A673 (cell line): ENCODE results near the gene LHCGR. TPM values are rescaled to one million over a fixed set of nuclear protein-coding genes. Genes with fewer than 3 reads are reported as not detected.

ENCODE experiments used
- BruUV-seq: library from RNA; stranded (reverse); fragments of 400-500 nt; replicated peaks from 2 replicates; lab custom pipeline; 2021; lab: Mats Ljungman, UMichigan
- CTCF ChIA-PET: fragments of 300-600 bp; sonication (Branson Sonifier 250); formaldehyde crosslinking; loops from one replicate; lab custom pipeline; 2022; ENCODE audit warnings: antibody characterized with exemption; lab: Charles Lee
- POLR2A ChIA-PET: fragments of 300-600 bp; sonication (Branson Sonifier 250); formaldehyde crosslinking; loops from one replicate; lab custom pipeline; 2022; ENCODE audit warnings: antibody characterized with exemption; ENCODE audit not compliant: low non-redundant PET; lab: Charles Lee
- DNase-seq: peaks from one replicate; pipeline ENCODE4 v3.0.0-alpha.2; 2015; ENCODE audit warnings: low spot score
- H3K27ac ChIP-seq: fragments of 200-600 bp; sonication (generic); 2 replicates; pipeline ENCODE4 v1.5.1; 2016; ENCODE audit warnings: mixed run types, low read depth, mild to moderate bottlenecking, mixed read lengths, antibody characterized with exemption, low read length; ENCODE audit not compliant: poor library complexity, severe bottlenecking
- H3K27me3 ChIP-seq: fragments of 200-600 bp; sonication (generic); replicated peaks from 2 replicates; pipeline ENCODE4 v1.6.1; 2017; ENCODE audit warnings: mixed run types, low read depth, mild to moderate bottlenecking, mixed read lengths, antibody characterized with exemption, low read length; ENCODE audit not compliant: insufficient read depth, poor library complexity
- H3K36me3 ChIP-seq: fragments of 200-600 bp; sonication (generic); 2 replicates; pipeline ENCODE4 v1.6.1; 2016; ENCODE audit warnings: mixed run types, mild to moderate bottlenecking, mixed read lengths, antibody characterized with exemption, low read length; ENCODE audit not compliant: insufficient read depth, poor library complexity, severe bottlenecking
- H3K4me1 ChIP-seq: fragments of 200-600 bp; sonication (generic); 2 replicates; pipeline ENCODE4 v1.6.1; 2017; ENCODE audit warnings: mixed run types, mild to moderate bottlenecking, mixed read lengths, antibody characterized with exemption, low read length; ENCODE audit not compliant: insufficient read depth, poor library complexity, severe bottlenecking
- H3K4me3 ChIP-seq: fragments of 200-600 bp; sonication (generic); 2 replicates; pipeline ENCODE4 v1.5.1; 2016; ENCODE audit warnings: low read depth, mixed run types, mild to moderate bottlenecking, mixed read lengths, low read length; ENCODE audit not compliant: poor library complexity, severe bottlenecking
- H3K9me3 ChIP-seq: fragments of 200-600 bp; sonication (generic); 2 replicates; pipeline ENCODE4 v1.6.1; 2016; ENCODE audit warnings: mixed run types, low read depth, mild to moderate bottlenecking, mixed read lengths, antibody characterized with exemption, low read length; ENCODE audit not compliant: poor library complexity, severe bottlenecking
- CTCF ChIP-seq: fragments of 300-800, 200-600 bp; sonication (generic); conservative IDR thresholded peaks from 2 replicates; pipeline ENCODE4 v1.5.1; 2017; ENCODE audit warnings: low read depth, mild to moderate bottlenecking, antibody characterized with exemption, low read length, moderate library complexity, mixed read lengths
- EZH2 ChIP-seq: fragments of 200-600 bp; sonication (generic); IDR thresholded peaks from 2 replicates; pipeline ENCODE4 v1.6.1; 2017; ENCODE audit warnings: borderline replicate concordance, low read depth, mild to moderate bottlenecking, mixed read lengths, antibody characterized with exemption, low read length; ENCODE audit not compliant: poor library complexity, severe bottlenecking
- intact Hi-C: fragments of 100-400 bp; cut with micrococcal nuclease; formaldehyde crosslinking; loops from one replicate; pipeline ENCODE4 v1.10.0; 2022; ENCODE audit not compliant: unreplicated experiment
- total RNA-seq: library from RNA; stranded (reverse); gene quantifications from 2 replicates; pipeline ENCODE4 v1.2.3, GENCODE V29; 2021

Gene LHCGR
- total RNA-seq, 1 experiment from 2014 or later = not detected

GRCh38 chr2:48693066-48693465, 62.5 kb downstream of the LHCGR start:
- intact Hi-C loops = no loop called here
- H3K36me3 ChIP-seq = no peaks in the 10 kb centered on the region
- ChIA-PET POLR2A (no interaction called here), CTCF (no interaction called here)
- DNase-seq = no peak
- no peaks in the 10 kb centered on the region for H3K4me1 ChIP-seq
- TF ChIP-seq CTCF (no peak), EZH2 (no peak)
- H3K27ac ChIP-seq = no peak overlapping the region
- no peak overlapping the region for H3K4me3 ChIP-seq
- no peaks in the 10 kb centered on the region for H3K9me3 ChIP-seq
- no TSS peak for BruUV-seq
- H3K27me3 ChIP-seq = no peaks in the 10 kb centered on the region

- TF ChIP-seq EZH2 (no peak), CTCF (no peak)
- intact Hi-C loops = no loop called here
- no peak overlapping the region for H3K27ac ChIP-seq
- BruUV-seq = no TSS peak
- H3K4me3 ChIP-seq = no peak overlapping the region
- H3K4me1 ChIP-seq = no peaks in the 10 kb centered on the region
- no peaks in the 10 kb centered on the region for H3K9me3 ChIP-seq
- ChIA-PET POLR2A (no interaction called here), CTCF (no interaction called here)
- DNase-seq = no peak
- no peaks in the 10 kb centered on the region for H3K36me3 ChIP-seq
- no peaks in the 10 kb centered on the region for H3K27me3 ChIP-seq
Measured at GRCh38 chr2:48691935-48692691, 63.4 kb downstream of the LHCGR start.

GRCh38 chr2:48685126-48685525, 70.4 kb downstream of the LHCGR start:
- Histone ChIP-seq H3K9me3 (no peaks in the 10 kb centered on the region), H3K27me3 (no peaks in the 10 kb centered on the region), H3K36me3 (no peaks in the 10 kb centered on the region), H3K4me3 (no peak overlapping the region), H3K27ac (no peak overlapping the region), H3K4me1 (no peaks in the 10 kb centered on the region)
- ChIA-PET POLR2A (no interaction called here), CTCF (no interaction called here)
- no TSS peak for BruUV-seq
- DNase-seq = no peak
- intact Hi-C loops = no loop called here
- TF ChIP-seq CTCF = no peak
- no peak for TF ChIP-seq EZH2
